H9 (cell line): Measurements from ENCODE around the gene HNRNPH2. TPM values are rescaled to one million over a fixed set of nuclear protein-coding genes. Genes with fewer than 3 reads are reported as not detected.

Experiments
- DNase-seq: peaks from one replicate; pipeline ENCODE4 v3.0.0-alpha.2; 2017
- H2AFZ ChIP-seq: one replicate; pipeline ENCODE4 v1.6.1; 2013; ENCODE audit warnings: mild to moderate bottlenecking, low read length, control low read depth, moderate library complexity
- H2AK5ac ChIP-seq: 2 replicates; pipeline ENCODE4 v1.6.1; 2013; ENCODE audit warnings: low read length, control low read depth, mixed read lengths; ENCODE audit not compliant: insufficient read length
- H2BK120ac ChIP-seq: one replicate; pipeline ENCODE4 v1.6.1; 2013; ENCODE audit warnings: low read depth, mild to moderate bottlenecking, low read length, control low read depth, inconsistent platforms; ENCODE audit not compliant: poor library complexity, severe bottlenecking
- H2BK12ac ChIP-seq: 2 replicates; pipeline ENCODE4 v1.6.1; 2013; ENCODE audit warnings: low read length, control low read depth, mixed read lengths, low read depth; ENCODE audit not compliant: insufficient read length
- H2BK15ac ChIP-seq: 2 replicates; pipeline ENCODE4 v1.6.1; 2013; ENCODE audit warnings: low read depth, low read length, control low read depth
- H2BK20ac ChIP-seq: one replicate; pipeline ENCODE4 v1.6.1; 2013; ENCODE audit warnings: low read depth, mild to moderate bottlenecking, low read length, control low read depth, inconsistent platforms; ENCODE audit not compliant: poor library complexity, severe bottlenecking
- H2BK5ac ChIP-seq: 2 replicates; pipeline ENCODE4 v1.6.1; 2013; ENCODE audit warnings: low read length, control low read depth, mixed read lengths; ENCODE audit not compliant: insufficient read length
- H3K14ac ChIP-seq: 2 replicates; pipeline ENCODE4 v1.6.1; 2013; ENCODE audit warnings: low read length, control low read depth; ENCODE audit not compliant: insufficient read depth
- H3K18ac ChIP-seq: 2 replicates; pipeline ENCODE4 v1.6.1; 2013; ENCODE audit warnings: low read depth, mild to moderate bottlenecking, mixed read lengths, low read length, control low read depth; ENCODE audit not compliant: insufficient read length
- H3K23ac ChIP-seq: 2 replicates; pipeline ENCODE4 v1.6.1; 2013; ENCODE audit warnings: low read length, control low read depth, mixed read lengths, low read depth; ENCODE audit not compliant: insufficient read length
- H3K23me2 ChIP-seq: 2 replicates; pipeline ENCODE4 v1.6.1; 2013; ENCODE audit warnings: low read depth, mild to moderate bottlenecking, mixed read lengths, low read length, control low read depth; ENCODE audit not compliant: insufficient read length, poor library complexity, severe bottlenecking
- H3K27ac ChIP-seq: 2 replicates; pipeline ENCODE4 v1.5.1; 2013; ENCODE audit warnings: low read length, control low read depth, mixed read lengths, low read depth; ENCODE audit not compliant: insufficient read length
- H3K27me3 ChIP-seq: 2 replicates; pipeline ENCODE4 v1.6.1; 2013; ENCODE audit warnings: low read length, control low read depth, inconsistent platforms; ENCODE audit not compliant: insufficient read depth
- H3K4ac ChIP-seq: 2 replicates; pipeline ENCODE4 v1.6.1; 2013; ENCODE audit warnings: low read depth, mild to moderate bottlenecking, control low read depth, inconsistent platforms, low read length, moderate library complexity
- H3K4me1 ChIP-seq: 2 replicates; pipeline ENCODE4 v1.6.1; 2013; ENCODE audit warnings: low read length, control low read depth, inconsistent platforms; ENCODE audit not compliant: insufficient read depth
- H3K4me2 ChIP-seq: 2 replicates; pipeline ENCODE4 v1.6.1; 2013; ENCODE audit warnings: low read length, control low read depth, mixed read lengths; ENCODE audit not compliant: insufficient read length, insufficient read depth
- H3K56ac ChIP-seq: 2 replicates; pipeline ENCODE4 v1.6.1; 2013; ENCODE audit warnings: low read depth, mild to moderate bottlenecking, mixed read lengths, low read length, control low read depth; ENCODE audit not compliant: insufficient read length
- H3K79me1 ChIP-seq: 2 replicates; pipeline ENCODE4 v1.6.1; 2013; ENCODE audit warnings: low read depth, mild to moderate bottlenecking, moderate library complexity, low read length, control low read depth, inconsistent platforms; ENCODE audit not compliant: insufficient read depth, poor library complexity, severe bottlenecking
- H3K79me2 ChIP-seq: 2 replicates; pipeline ENCODE4 v1.6.1; 2013; ENCODE audit warnings: low read length, control low read depth, inconsistent platforms; ENCODE audit not compliant: insufficient read depth
- H3K9ac ChIP-seq: 2 replicates; pipeline ENCODE4 v1.6.1; 2013; ENCODE audit warnings: low read length, control low read depth, mixed read lengths; ENCODE audit not compliant: insufficient read length; ENCODE audit errors: extremely low read depth
- H3K9me3 ChIP-seq: one replicate; pipeline ENCODE4 v1.6.1; 2013; ENCODE audit warnings: low read depth, low read length, inconsistent platforms; ENCODE audit not compliant: control insufficient read depth
- H3T11ph ChIP-seq: one replicate; pipeline ENCODE4 v1.6.1; 2013; ENCODE audit warnings: mild to moderate bottlenecking, low read length, control low read depth, inconsistent platforms
- H4K20me1 ChIP-seq: one replicate; pipeline ENCODE4 v1.6.1; 2013; ENCODE audit not compliant: control insufficient read depth, insufficient read length, insufficient read depth
- H4K5ac ChIP-seq: 2 replicates; pipeline ENCODE4 v1.6.1; 2013; ENCODE audit warnings: low read depth, mild to moderate bottlenecking, mixed read lengths, low read length, control low read depth; ENCODE audit not compliant: insufficient read length
- H4K8ac ChIP-seq: replicated peaks from 2 replicates; pipeline ENCODE4 v1.6.1; 2013; ENCODE audit warnings: low read length, control low read depth, mixed read lengths, low read depth; ENCODE audit not compliant: insufficient read length
- H4K91ac ChIP-seq: 2 replicates; pipeline ENCODE4 v1.6.1; 2013; ENCODE audit warnings: low read depth, mild to moderate bottlenecking, moderate library complexity, mixed read lengths, low read length, control low read depth; ENCODE audit not compliant: insufficient read length
- H3K27ac Mint-ChIP-seq, 3 experiments: 2 replicates in 2 of 3; 3 replicates in 1 of 3; pipeline ENCODE4 v1.8.0; 2020 to 2021; ENCODE audit warnings: mixed read lengths in 3 of 3, mild to moderate bottlenecking in 1 of 3, moderate library complexity in 1 of 3
- H3K27me3 Mint-ChIP-seq: 2 replicates; pipeline ENCODE4 v1.8.0; 2021; ENCODE audit warnings: low read depth, mild to moderate bottlenecking, moderate library complexity, mixed read lengths
- H3K36me3 Mint-ChIP-seq, 3 experiments: 2 replicates in 2 of 3; 3 replicates in 1 of 3; pipeline ENCODE4 v1.8.0; 2020 to 2021; ENCODE audit warnings: low read depth in 3 of 3, mixed read lengths in 3 of 3; ENCODE audit not compliant: insufficient read depth in 1 of 3
- H3K4me1 Mint-ChIP-seq, 2 experiments: 2 replicates each; pipeline ENCODE4 v1.8.0; 2020; ENCODE audit warnings: mixed read lengths in 2 of 2
- H3K4me3 Mint-ChIP-seq, 2 experiments: 2 replicates in 1 of 2; 3 replicates in 1 of 2; pipeline ENCODE4 v1.8.0; 2020 to 2021; ENCODE audit warnings: mild to moderate bottlenecking in 2 of 2, mixed read lengths in 2 of 2, moderate library complexity in 1 of 2
- H3K9me3 Mint-ChIP-seq, 2 experiments: 2 replicates in 1 of 2; 3 replicates in 1 of 2; pipeline ENCODE4 v1.8.0; 2020; ENCODE audit warnings: mild to moderate bottlenecking in 2 of 2, mixed read lengths in 2 of 2, moderate library complexity in 1 of 2
- CTCF ChIP-seq: fragments of 200-600 bp; sonication (generic); conservative IDR thresholded peaks from 3 replicates; pipeline ENCODE4 v1.8.0; 2021; ENCODE audit warnings: antibody characterized with exemption, mild to moderate bottlenecking
- WGBS: extraction: QIAGEN DNeasy Blood & Tissue Kit; methylation state at CpG from one replicate; pipeline ENCODE4 v1.1.7; 2013; ENCODE audit warnings: missing lambda C conversion rate, low lambda C conversion rate, mixed read lengths; ENCODE audit not compliant: insufficient read length; ENCODE audit errors: extremely low coverage; 5-methylcytosine and 5-hydroxymethylcytosine counted together
- total RNA-seq: library from RNA; stranded (reverse); gene quantifications from 2 replicates; pipeline ENCODE4 v1.2.1, GENCODE V29; 2021

Gene HNRNPH2
- total RNA-seq, 1 experiment from 2014 or later, result 60.2 TPM

DNA sequence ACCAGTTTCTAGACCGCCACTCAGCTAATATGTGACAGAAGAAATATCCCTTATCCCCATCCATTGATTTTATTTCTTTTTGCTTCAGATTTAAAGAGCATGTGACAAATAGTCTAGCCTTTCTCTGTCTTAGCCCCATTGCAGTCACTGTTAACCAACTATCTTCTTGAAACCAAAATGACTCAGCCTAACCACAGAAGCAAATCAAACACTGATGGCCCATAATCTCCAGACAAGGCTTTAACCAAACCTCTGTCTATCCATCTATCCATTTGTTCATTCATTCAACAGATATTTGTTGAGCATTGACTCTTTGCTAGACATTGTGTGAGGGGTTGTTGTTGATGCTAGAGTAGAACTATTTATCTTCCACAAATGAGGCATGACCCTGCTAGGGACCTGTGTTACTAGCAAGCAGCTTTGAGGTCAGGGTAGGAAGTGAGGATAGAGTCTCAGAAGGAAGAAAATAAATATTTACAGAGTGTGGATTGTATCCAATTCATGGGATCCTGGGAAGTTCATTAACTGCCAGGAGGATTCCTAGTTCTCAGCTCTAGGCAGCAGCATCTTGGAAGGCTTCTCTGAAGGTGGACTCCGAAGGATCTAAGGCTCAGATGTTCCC lies 22.5 kb downstream of the HNRNPH2 start:
- no peak for DNase-seq

More for the DNA sequence above, 22.5 kb downstream of the HNRNPH2 start:
- Histone ChIP-seq H3K27me3 (no peaks in the 10 kb centered on the region), H2AFZ (no peak overlapping the region), H3K14ac (no peak overlapping the region), H3K79me2 (no peaks in the 10 kb centered on the region), H3K27ac (no peak overlapping the region), H3K4ac (no peak overlapping the region), H3K4me1 (no peaks in the 10 kb centered on the region), H3K23ac (no peak overlapping the region), H2BK20ac (no peak overlapping the region), H3K9ac (no peak overlapping the region), H2BK12ac (no peak overlapping the region), H2BK5ac (no peak overlapping the region), H3K4me2 (no peak overlapping the region), H4K20me1 (no peaks in the 10 kb centered on the region), H2BK15ac (no peak overlapping the region), H3K23me2 (no peaks in the 10 kb centered on the region), H4K5ac (no peak overlapping the region), H2AK5ac (no peak overlapping the region), H2BK120ac (no peak overlapping the region), H3T11ph (no peak overlapping the region), H3K18ac (no peak overlapping the region), H4K91ac (no peak overlapping the region), H4K8ac (no peak overlapping the region), H3K79me1 (no peaks in the 10 kb centered on the region), H3K56ac (no peak overlapping the region), H3K9me3 (peaks cover 31% of the 10 kb centered on the region)
- WGBS, result no CpG with 5 or more reads among the region's 2 CpGs
- Mint-ChIP-seq H3K27me3 (no peaks in the 10 kb centered on the region), H3K27ac (no peak overlapping the region), H3K9me3 (peaks cover 60 to 75% of the 10 kb centered on the region in 2 experiments), H3K36me3 (peaks cover 35 to 57% (median 56%) of the 10 kb centered on the region in 3 experiments), H3K4me3 (no peak overlapping the region), H3K4me1 (no peaks in the 10 kb centered on the region)
- no peak for TF ChIP-seq CTCF
